KOPT-K1 (cell line): Measurements from ENCODE around the gene PROSER1.
"Not testable (repeated sequence)": the region's sequence is repeated elsewhere in the genome, so short reads cannot be mapped to it uniquely, and the experiment has no call there.

ENCODE experiments used
- H3K27ac ChIP-seq: fragments of 200-600 bp; sonication (generic); 2 replicates; pipeline ENCODE4 v1.5.1; 2016; ENCODE audit warnings: antibody characterized with exemption, mild to moderate bottlenecking, low read depth, low read length; ENCODE audit not compliant: poor library complexity, severe bottlenecking
- H3K36me3 ChIP-seq: fragments of 200-600 bp; sonication (generic); 2 replicates; pipeline ENCODE4 v1.5.1; 2017; ENCODE audit warnings: antibody characterized with exemption, mild to moderate bottlenecking, low read length, moderate library complexity; ENCODE audit not compliant: insufficient read depth
- H3K9me3 ChIP-seq: fragments of 200-600 bp; sonication (generic); 2 replicates; pipeline ENCODE4 v1.5.1; 2017; ENCODE audit warnings: antibody characterized with exemption, low read length, mild to moderate bottlenecking; ENCODE audit not compliant: insufficient read depth, poor library complexity, severe bottlenecking

The PROSER1 gene

GRCh38 chr13:39038569-39039030 lies 711 bp upstream of the PROSER1 start:
- Histone ChIP-seq H3K36me3 (peaks cover 37% of the 10 kb centered on the region), H3K9me3 (no peaks in the 10 kb centered on the region), H3K27ac (peak overlapping the region; percentile 88)

- peak overlapping the region; percentile 88 for H3K27ac ChIP-seq
- peaks cover 26% of the 10 kb centered on the region for H3K36me3 ChIP-seq
- no peaks in the 10 kb centered on the region for H3K9me3 ChIP-seq
These were observed 444 bp downstream of the PROSER1 start for GRCh38 chr13:39037410-39037879.

GRCh38 chr13:39036212-39036611 lies 1.7 kb downstream of the PROSER1 start:
- H3K36me3 ChIP-seq = peaks cover 25% of the 10 kb centered on the region
- H3K27ac ChIP-seq = peak overlapping the region; percentile 88
- H3K9me3 ChIP-seq = no peaks in the 10 kb centered on the region

- H3K36me3 ChIP-seq = peaks cover 29% of the 10 kb centered on the region
- H3K27ac ChIP-seq = peak overlapping the region; percentile 88
- no peaks in the 10 kb centered on the region for H3K9me3 ChIP-seq
These were observed 2.1 kb downstream of the PROSER1 start for GRCh38 chr13:39035799-39036198.

GRCh38 chr13:39035204-39035603 lies 2.7 kb downstream of the PROSER1 start:
- Histone ChIP-seq H3K36me3 (peaks cover 29% of the 10 kb centered on the region), H3K27ac (no peak overlapping the region), H3K9me3 (no peaks in the 10 kb centered on the region)

- peaks cover 36% of the 10 kb centered on the region for H3K36me3 ChIP-seq
- H3K9me3 ChIP-seq = no peaks in the 10 kb centered on the region
- no peak overlapping the region for H3K27ac ChIP-seq
These were observed 3.8 kb downstream of the PROSER1 start for GRCh38 chr13:39034085-39034484.

GRCh38 chr13:39032150-39032549 lies 5.7 kb downstream of the PROSER1 start:
- Histone ChIP-seq H3K36me3 (peaks cover 54% of the 10 kb centered on the region), H3K9me3 (no peaks in the 10 kb centered on the region), H3K27ac (no peak overlapping the region)

- Histone ChIP-seq H3K9me3 (no peaks in the 10 kb centered on the region), H3K36me3 (peaks cover 95% of the 10 kb centered on the region), H3K27ac (no peak overlapping the region)
These were observed 12.5 kb downstream of the PROSER1 start for GRCh38 chr13:39025433-39025839.

GRCh38 chr13:39023761-39024160 lies 14.1 kb downstream of the PROSER1 start:
- Histone ChIP-seq H3K9me3 (no peaks in the 10 kb centered on the region), H3K27ac (no peak overlapping the region), H3K36me3 (peaks cover 90% of the 10 kb centered on the region)

GRCh38 chr13:39023316-39023715 lies 14.6 kb downstream of the PROSER1 start:
- Histone ChIP-seq H3K36me3 (peaks cover 91% of the 10 kb centered on the region), H3K27ac (no peak overlapping the region), H3K9me3 (no peaks in the 10 kb centered on the region)

- no peak overlapping the region for H3K27ac ChIP-seq
- peaks cover 91% of the 10 kb centered on the region for H3K36me3 ChIP-seq
- H3K9me3 ChIP-seq = no peaks in the 10 kb centered on the region
These were observed 16.9 kb downstream of the PROSER1 start for GRCh38 chr13:39020853-39021462.

- Histone ChIP-seq H3K36me3 (peaks cover 91% of the 10 kb centered on the region), H3K9me3 (no peaks in the 10 kb centered on the region), H3K27ac (no peak overlapping the region)
These were observed 21.1 kb downstream of the PROSER1 start for GRCh38 chr13:39016787-39017186.

- Histone ChIP-seq H3K36me3 (peaks cover 91% of the 10 kb centered on the region), H3K27ac (no peak overlapping the region), H3K9me3 (no peaks in the 10 kb centered on the region)
These were observed 21.8 kb downstream of the PROSER1 start for GRCh38 chr13:39016087-39016486.

GRCh38 chr13:39013462-39013861 lies 24.4 kb downstream of the PROSER1 start:
- H3K27ac ChIP-seq = no peak overlapping the region
- peaks cover 98% of the 10 kb centered on the region for H3K36me3 ChIP-seq
- no peaks in the 10 kb centered on the region for H3K9me3 ChIP-seq

GRCh38 chr13:39012608-39013007 lies 25.3 kb downstream of the PROSER1 start:
- H3K36me3 ChIP-seq = peaks cover 98% of the 10 kb centered on the region
- no peaks in the 10 kb centered on the region for H3K9me3 ChIP-seq
- no peak overlapping the region for H3K27ac ChIP-seq

GRCh38 chr13:39006371-39007111 lies 31.3 kb downstream of the PROSER1 start:
- H3K9me3 ChIP-seq, H3K27ac ChIP-seq: not testable (repeated sequence)
- peaks cover 44% of the 10 kb centered on the region for H3K36me3 ChIP-seq
